B cell (primary cell): ENCODE measurements around the gene ARHGEF39. TPM values are rescaled to one million over a fixed set of nuclear protein-coding genes. Genes with fewer than 3 reads are reported as not detected.

Experiments used
- ATAC-seq: fragments of 200-7000 bp; cut with Tn5 transposase; one replicate; pipeline ENCODE4 v1.10.0; 2021; ENCODE audit warnings: low read depth, mild to moderate bottlenecking, moderate number of reproducible peaks, moderate library complexity
- CTCF ChIA-PET: fragments of 350-600 bp; sonication (Branson Sonifier 250); formaldehyde crosslinking; loops from one replicate; lab custom pipeline; 2021; ENCODE audit warnings: antibody characterized with exemption, inconsistent platforms; lab: Charles Lee
- POLR2A ChIA-PET: fragments of 350-600 bp; sonication (Branson Sonifier 250); formaldehyde crosslinking; loops from one replicate; lab custom pipeline; 2021; ENCODE audit warnings: antibody characterized with exemption; lab: Charles Lee
- DNase-seq: peaks from one replicate; pipeline ENCODE4 v3.0.0; 2013
- H2AFZ ChIP-seq: 2 replicates; pipeline ENCODE4 v1.6.1; 2012; ENCODE audit warnings: mild to moderate bottlenecking, low read depth, low read length; ENCODE audit not compliant: insufficient read depth, poor library complexity, severe bottlenecking
- H3K27ac ChIP-seq, 2 donors: 1 replicate in 1 of 2; 2 replicates in 1 of 2; pipeline ENCODE4 v1.5.1; 2012 to 2013; ENCODE audit warnings: low read length in 2 of 2, mild to moderate bottlenecking in 2 of 2, moderate library complexity in 1 of 2
- H3K27me3 ChIP-seq, 4 experiments: fragments of 200-600 bp in 1 of 4; sonication (generic) in 1 of 4; replicated peaks in 1 of 4; 1 replicate in 2 of 4; 2 replicates in 2 of 4; pipeline versions ENCODE4 v1.6.1 to v1.7.0; 2013 to 2016; ENCODE audit warnings: low read length in 3 of 4, mild to moderate bottlenecking in 2 of 4, mixed read lengths in 1 of 4, moderate library complexity in 1 of 4; ENCODE audit not compliant: insufficient read depth in 4 of 4, control insufficient read depth in 3 of 4; ENCODE audit errors: control extremely low read depth in 1 of 4
- H3K36me3 ChIP-seq, 2 experiments: replicated peaks in 1 of 2; 1 replicate in 1 of 2; 2 replicates in 1 of 2; pipeline versions ENCODE4 v1.6.1 to v1.7.1; 2013; ENCODE audit warnings: low read length in 1 of 2; ENCODE audit not compliant: insufficient read depth in 2 of 2, control insufficient read depth in 1 of 2; ENCODE audit errors: control extremely low read depth in 1 of 2, extremely low read depth in 1 of 2
- H3K4me1 ChIP-seq, 2 donors: fragments of 200-600 bp in 1 of 2; sonication (generic) in 1 of 2; 1 replicate in 1 of 2; 2 replicates in 1 of 2; pipeline versions ENCODE4 v1.5.1 to v1.6.1; 2013 to 2017; ENCODE audit warnings: low read length in 2 of 2; ENCODE audit not compliant: control insufficient read depth in 2 of 2, insufficient read depth in 2 of 2
- H3K4me2 ChIP-seq: replicated peaks from 2 replicates; pipeline ENCODE3; 2012; ENCODE audit warnings: mild to moderate bottlenecking, low read depth, low read length; ENCODE audit not compliant: poor library complexity, severe bottlenecking
- H3K4me3 ChIP-seq, 5 experiments: fragments of 200-600 bp in 1 of 5; sonication (generic) in 1 of 5; 1 replicate in 3 of 5; 2 replicates in 2 of 5; pipeline versions ENCODE4 v1.5.1 to v1.7.0; 2011 to 2016; ENCODE audit warnings: low read length in 4 of 5, mild to moderate bottlenecking in 4 of 5, low read depth in 2 of 5, control low read depth in 1 of 5, moderate library complexity in 1 of 5; ENCODE audit not compliant: insufficient read depth in 1 of 5; ENCODE audit errors: control extremely low read depth in 1 of 5, extremely low read depth in 1 of 5
- H3K79me2 ChIP-seq: fragments of 200-600 bp; sonication (generic); one replicate; pipeline ENCODE4 v1.6.0; 2016; ENCODE audit warnings: low read length; ENCODE audit not compliant: control insufficient read depth, insufficient read depth
- H3K9ac ChIP-seq: fragments of 200-600 bp; sonication (generic); 2 replicates; pipeline ENCODE4 v1.6.1; 2017; ENCODE audit warnings: mild to moderate bottlenecking, low read length, moderate library complexity
- H3K9me3 ChIP-seq, 3 donors: one replicate each; pipeline versions ENCODE4 v1.6.1 to v1.7.1; 2013; ENCODE audit warnings: low read length in 2 of 3; ENCODE audit not compliant: control insufficient read depth in 2 of 3, insufficient read depth in 1 of 3; ENCODE audit errors: control extremely low read depth in 1 of 3
- H4K20me1 ChIP-seq: 2 replicates; pipeline ENCODE4 v1.6.0; 2012; ENCODE audit warnings: mild to moderate bottlenecking, low read length; ENCODE audit not compliant: insufficient read depth, control insufficient read depth, poor library complexity, severe bottlenecking
- H3K27ac Mint-ChIP-seq: one replicate; pipeline ENCODE4 v1.8.0; 2021; ENCODE audit warnings: mixed read lengths
- H3K27me3 Mint-ChIP-seq: one replicate; pipeline ENCODE4 v1.8.0; 2021; ENCODE audit warnings: mixed read lengths
- H3K4me1 Mint-ChIP-seq: one replicate; pipeline ENCODE4 v1.8.0; 2021; ENCODE audit warnings: mixed read lengths
- H3K4me3 Mint-ChIP-seq: one replicate; pipeline ENCODE4 v1.8.0; 2021; ENCODE audit warnings: mixed read lengths
- H3K9me3 Mint-ChIP-seq: one replicate; pipeline ENCODE4 v1.8.0; 2022; ENCODE audit warnings: mixed read lengths; ENCODE audit not compliant: insufficient read depth
- CTCF ChIP-seq: fragments of 200-600 bp; IDR thresholded peaks from one replicate; pipeline ENCODE4 v1.8.0; 2022; ENCODE audit warnings: antibody characterized with exemption, mild to moderate bottlenecking
- EZH2 ChIP-seq: IDR thresholded peaks from 2 replicates; pipeline ENCODE4 v1.6.1; 2012; ENCODE audit warnings: borderline replicate concordance, low read depth, mild to moderate bottlenecking, moderate library complexity, low read length; ENCODE audit not compliant: insufficient read depth, poor library complexity, severe bottlenecking
- WGBS: methylation state at CpG from one replicate; pipeline ENCODE4 v1.1.5; 2013; ENCODE audit warnings: missing lambda C conversion rate; ENCODE audit not compliant: insufficient coverage; 5-methylcytosine and 5-hydroxymethylcytosine counted together
- intact Hi-C: fragments of 100-400 bp; cut with micrococcal nuclease; formaldehyde crosslinking; loops from one replicate; pipeline ENCODE4 v1.10.0; 2022
- polyA plus RNA-seq: library from polyadenylated mRNA; depleted of rRNA; stranded (reverse); fragments of >200 nt; gene quantifications from 2 replicates; pipeline ENCODE4 v1.2.3, GENCODE V29; 2012
- total RNA-seq, 2 donors: library from RNA; stranded (reverse); fragments of 120-200 nt in 1 of 2; gene quantifications; 1 replicate in 1 of 2; 2 replicates in 1 of 2; pipeline versions ENCODE4 v1.2.3 to v1.2.4, GENCODE V29; 2013 to 2022

ARHGEF39 gene
- total and polyA plus RNA-seq, 2 donors (not counting 1 experiment from before 2014, with no cell fraction given), result 0.40 to 0.62 TPM

GRCh38 chr9:35714123-35714522 lies 49.1 kb upstream of the ARHGEF39 start:
- Histone ChIP-seq H3K36me3 (peaks cover 8 to 90% of the 10 kb centered on the region in 2 experiments), H3K27me3 (no peaks in the 10 kb centered on the region), H3K4me2 (no peak overlapping the region), H3K27ac (no peak overlapping the region), H3K4me3 (no peak overlapping the region), H4K20me1 (peaks cover 31% of the 10 kb centered on the region), H3K9me3 (no peaks in the 10 kb centered on the region), H3K79me2 (peaks cover 41% of the 10 kb centered on the region), H3K4me1 (peaks cover 8 to 14% of the 10 kb centered on the region in 2 donors), H2AFZ (no peak overlapping the region), H3K9ac (no peak overlapping the region)
- no peaks in the 10 kb centered on the region for H3K27me3 Mint-ChIP-seq
- H3K4me3 Mint-ChIP-seq, result no peak overlapping the region
- DNase-seq, result no peak
- no peak overlapping the region for H3K27ac Mint-ChIP-seq
- WGBS, result 97% methylated on average over 5 of the region's 6 CpGs
- H3K9me3 Mint-ChIP-seq, result no peaks in the 10 kb centered on the region
- ChIA-PET POLR2A (interaction anchor here (1.2 kb wide), 1 partner anchor 54 kb away, joined by 3 read pairs; no protein-coding TSS in a partner anchor), CTCF (interaction anchor here (0.9 to 20.4 kb wide), 5 partner anchors 13 to 103 kb away, joined by 3 to 195 read pairs (median 3); partner anchors contain the start of genes CREB3, TLN1 and TPM2)
- TF ChIP-seq CTCF, result no peak
- TF ChIP-seq EZH2, result no peak
- no peak for ATAC-seq
- intact Hi-C loops, result no loop called here
- H3K4me1 Mint-ChIP-seq, result peaks cover 15% of the 10 kb centered on the region

DNA sequence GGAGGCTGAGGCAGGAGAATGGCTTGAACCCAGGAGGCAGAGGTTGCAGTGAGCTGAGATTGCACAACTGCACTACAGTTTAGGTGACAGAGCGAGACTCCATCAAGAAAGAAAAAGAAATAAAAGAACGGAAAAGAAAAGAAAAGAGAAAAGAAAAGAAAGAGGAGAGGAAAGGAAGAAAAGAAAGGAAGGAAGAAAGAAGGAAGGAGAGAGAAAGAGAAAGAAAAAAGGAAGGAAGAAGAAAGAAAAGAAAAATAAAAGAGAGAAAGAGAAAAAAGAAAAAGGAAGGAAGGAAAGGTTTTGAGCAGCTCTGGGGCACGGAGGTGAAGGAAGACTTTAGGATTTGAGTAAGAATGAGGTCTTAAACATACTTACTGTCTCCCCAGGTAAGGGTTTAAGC lies 48.6 kb upstream of the ARHGEF39 start:
- H3K9ac ChIP-seq, result no peak overlapping the region
- DNase-seq, result no peak
- no peaks in the 10 kb centered on the region for H3K27me3 Mint-ChIP-seq
- no peaks in the 10 kb centered on the region for H3K9me3 ChIP-seq
- no peak overlapping the region for H2AFZ ChIP-seq
- H3K9me3 Mint-ChIP-seq, result no peaks in the 10 kb centered on the region
- no peak for ATAC-seq
- H3K27me3 ChIP-seq, result no peaks in the 10 kb centered on the region
- H3K36me3 ChIP-seq, result peaks cover 8 to 91% of the 10 kb centered on the region in 2 experiments
- ChIA-PET POLR2A (interaction anchor here (1.2 kb wide), 1 partner anchor 53 kb away, joined by 3 read pairs; no protein-coding TSS in a partner anchor), CTCF (interaction anchor here (1.0 to 20.4 kb wide), 3 partner anchors 12 to 19 kb away, joined by 3 to 195 read pairs (median 4); partner anchors contain the start of genes CREB3, TLN1 and TPM2)
- H3K4me3 ChIP-seq, result no peak overlapping the region
- no peak overlapping the region for H3K27ac ChIP-seq
- H3K27ac Mint-ChIP-seq, result no peak overlapping the region
- no peak overlapping the region for H3K4me3 Mint-ChIP-seq
- H3K4me2 ChIP-seq, result no peak overlapping the region
- TF ChIP-seq EZH2 (no peak), CTCF (no peak)
- WGBS, result 100% methylated on average over 1 of the region's 3 CpGs
- H3K4me1 Mint-ChIP-seq, result peaks cover 9% of the 10 kb centered on the region
- H3K79me2 ChIP-seq, result peaks cover 44% of the 10 kb centered on the region
- intact Hi-C loops, result no loop called here
- peaks cover 27% of the 10 kb centered on the region for H4K20me1 ChIP-seq
- peaks cover 3 to 8% of the 10 kb centered on the region in 2 donors for H3K4me1 ChIP-seq
